ENCODE results near the gene TRMT1. TPM values are rescaled to one million over a fixed set of nuclear protein-coding genes. Genes with fewer than 3 reads are reported as not detected.

TRMT1 gene
- total RNA-seq, 1 donor from 2014 or later: 17.3 TPM

DNA sequence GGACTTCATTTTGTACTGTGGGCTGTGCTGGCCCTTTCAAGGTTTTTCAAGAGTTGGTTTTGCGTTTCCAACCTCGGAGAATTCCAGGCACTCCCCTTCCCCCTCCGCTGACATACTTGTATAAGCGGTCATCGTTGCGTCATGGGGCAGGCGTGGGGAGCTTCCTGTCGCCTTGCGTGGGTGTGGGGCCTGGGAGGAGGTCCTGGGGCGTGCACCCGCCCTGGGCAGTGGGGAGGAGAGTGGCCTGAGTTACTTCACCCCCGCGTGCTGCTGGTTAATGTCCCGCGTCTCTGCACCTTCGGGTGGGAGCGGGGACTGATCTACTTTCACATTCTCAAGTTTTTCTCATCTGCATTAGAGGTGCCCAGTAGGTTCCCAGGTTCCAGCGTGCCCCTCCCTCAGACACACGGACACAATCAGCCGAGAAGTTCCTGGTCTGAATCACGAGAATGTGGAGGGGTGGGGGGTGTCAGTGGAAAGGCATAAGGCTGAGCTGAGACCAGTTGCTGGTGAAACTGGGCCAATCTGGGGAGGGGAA is 37.8 kb upstream of the TRMT1 start:
- TF ChIP-seq, protein P1, sequence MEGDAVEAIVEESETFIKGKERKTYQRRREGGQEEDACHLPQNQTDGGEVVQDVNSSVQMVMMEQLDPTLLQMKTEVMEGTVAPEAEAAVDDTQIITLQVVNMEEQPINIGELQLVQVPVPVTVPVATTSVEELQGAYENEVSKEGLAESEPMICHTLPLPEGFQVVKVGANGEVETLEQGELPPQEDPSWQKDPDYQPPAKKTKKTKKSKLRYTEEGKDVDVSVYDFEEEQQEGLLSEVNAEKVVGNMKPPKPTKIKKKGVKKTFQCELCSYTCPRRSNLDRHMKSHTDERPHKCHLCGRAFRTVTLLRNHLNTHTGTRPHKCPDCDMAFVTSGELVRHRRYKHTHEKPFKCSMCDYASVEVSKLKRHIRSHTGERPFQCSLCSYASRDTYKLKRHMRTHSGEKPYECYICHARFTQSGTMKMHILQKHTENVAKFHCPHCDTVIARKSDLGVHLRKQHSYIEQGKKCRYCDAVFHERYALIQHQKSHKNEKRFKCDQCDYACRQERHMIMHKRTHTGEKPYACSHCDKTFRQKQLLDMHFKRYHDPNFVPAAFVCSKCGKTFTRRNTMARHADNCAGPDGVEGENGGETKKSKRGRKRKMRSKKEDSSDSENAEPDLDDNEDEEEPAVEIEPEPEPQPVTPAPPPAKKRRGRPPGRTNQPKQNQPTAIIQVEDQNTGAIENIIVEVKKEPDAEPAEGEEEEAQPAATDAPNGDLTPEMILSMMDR (IDR thresholded peaks at IDR 0.05): no peak
- intact Hi-C loops (cut with DNase I): loop anchor here (5.0 to 10.0 kb wide), 5 partner anchors 377 to 918 kb away; partner anchors contain the start of genes HOOK2, MISP3, RFX1 and ZSWIM4
- peaks cover 0 to 8% of the 10 kb centered on the region in 2 donors for H3K4me1 ChIP-seq
- H3K9me3 ChIP-seq: no peaks in the 10 kb centered on the region
- H3K4me3 ChIP-seq: peak overlapping the region; percentile 92 to 99
- no peaks in the 10 kb centered on the region for H3K27me3 ChIP-seq
- H3K36me3 ChIP-seq: peaks cover 0 to 12% of the 10 kb centered on the region in 2 donors
- peak overlapping the region; percentile 99 for H3K27ac ChIP-seq
- DNase-seq (ENCODE audit: low spot score in 2 of 2): peak; percentile 91 to 97

DNA sequence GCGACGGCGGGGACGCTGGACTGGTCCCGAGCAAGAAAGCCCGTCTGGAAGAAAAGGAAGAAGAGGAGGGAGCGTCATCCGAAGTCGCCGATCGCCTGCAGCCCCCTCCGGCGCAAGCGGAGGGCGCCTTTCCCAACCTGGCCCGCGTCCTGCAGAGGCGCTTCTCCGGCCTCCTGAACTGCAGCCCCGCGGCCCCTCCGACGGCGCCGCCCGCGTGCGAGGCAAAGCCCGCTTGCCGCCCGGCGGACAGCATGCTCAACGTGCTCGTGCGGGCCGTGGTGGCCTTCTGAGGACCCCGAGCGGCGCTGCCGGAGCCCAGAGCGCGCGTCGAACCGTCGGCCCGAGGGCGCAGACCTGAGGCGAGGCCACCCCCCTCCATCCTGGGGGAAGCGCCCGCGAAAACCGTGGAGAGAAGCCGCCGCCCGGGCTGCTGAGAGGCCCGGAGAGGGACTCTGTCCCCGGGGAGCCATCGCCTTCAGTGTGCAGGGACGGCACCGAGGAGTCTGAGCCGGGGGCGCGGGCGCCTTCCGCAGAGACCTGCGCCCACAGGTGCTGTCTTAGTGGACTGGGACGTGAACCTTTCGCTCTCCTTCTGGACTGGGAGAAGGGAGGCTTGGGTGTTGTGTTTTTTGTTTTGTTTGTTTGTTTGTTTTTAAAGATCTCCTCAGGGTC is 37.2 kb upstream of the TRMT1 start:
- H3K27me3 ChIP-seq: no peaks in the 10 kb centered on the region
- peaks cover 3 to 12% of the 10 kb centered on the region in 2 donors for H3K4me1 ChIP-seq
- peaks cover 0 to 12% of the 10 kb centered on the region in 2 donors for H3K36me3 ChIP-seq
- intact Hi-C loops (cut with DNase I): loop anchor here (2.0 to 10.0 kb wide), 6 partner anchors 363 to 919 kb away; partner anchors contain the start of genes HOOK2, JUNB, MISP3 and RFX1
- peak overlapping the region; percentile 92 to 99 for H3K4me3 ChIP-seq
- TF ChIP-seq, protein P1 (IDR thresholded peaks at IDR 0.05): peak in 2 of 3 experiments; percentile 0 to 7
- no peaks in the 10 kb centered on the region for H3K9me3 ChIP-seq
- H3K27ac ChIP-seq: peak overlapping the region; percentile 99
- no peak for DNase-seq (ENCODE audit: low spot score in 2 of 2)

DNA sequence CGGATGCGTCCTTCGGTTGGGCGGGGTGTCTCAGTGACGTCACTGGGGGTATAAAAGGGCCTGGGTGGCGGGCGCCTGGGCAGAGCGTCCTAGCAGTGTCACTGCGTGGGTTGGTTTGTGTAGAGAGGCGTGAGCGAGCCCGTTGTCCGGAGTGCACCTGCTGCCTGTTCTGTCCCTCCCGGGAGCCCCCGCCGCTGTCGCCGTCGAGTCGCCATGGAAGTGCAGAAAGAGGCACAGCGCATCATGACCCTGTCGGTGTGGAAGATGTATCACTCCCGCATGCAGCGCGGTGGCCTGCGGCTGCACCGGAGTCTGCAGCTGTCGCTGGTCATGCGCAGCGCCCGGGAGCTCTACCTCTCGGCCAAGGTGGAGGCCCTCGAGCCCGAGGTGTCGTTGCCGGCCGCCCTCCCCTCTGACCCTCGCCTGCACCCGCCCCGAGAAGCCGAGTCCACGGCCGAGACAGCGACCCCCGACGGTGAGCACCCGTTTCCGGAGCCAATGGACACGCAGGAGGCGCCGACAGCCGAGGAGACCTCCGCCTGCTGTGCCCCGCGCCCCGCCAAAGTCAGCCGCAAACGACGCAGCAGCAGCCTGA is 36.5 kb upstream of the TRMT1 start:
- Histone ChIP-seq H3K27me3 (no peaks in the 10 kb centered on the region), H3K27ac (peak overlapping the region; percentile 99), H3K4me1 (peaks cover 5 to 15% of the 10 kb centered on the region in 2 donors), H3K9me3 (no peaks in the 10 kb centered on the region), H3K36me3 (peaks cover 0 to 12% of the 10 kb centered on the region in 2 donors), H3K4me3 (peak overlapping the region; percentile 92 to 99)
- DNase-seq (ENCODE audit: low spot score in 2 of 2): peak; percentile 86 to 98
- TF ChIP-seq, protein P1 (IDR thresholded peaks at IDR 0.05): peak in 2 of 3 experiments; percentile 12 to 36
- intact Hi-C loops (cut with DNase I): loop anchor here (2.0 to 10.0 kb wide), 6 partner anchors 362 to 919 kb away; partner anchors contain the start of genes HOOK2, JUNB, MISP3 and RFX1

DNA sequence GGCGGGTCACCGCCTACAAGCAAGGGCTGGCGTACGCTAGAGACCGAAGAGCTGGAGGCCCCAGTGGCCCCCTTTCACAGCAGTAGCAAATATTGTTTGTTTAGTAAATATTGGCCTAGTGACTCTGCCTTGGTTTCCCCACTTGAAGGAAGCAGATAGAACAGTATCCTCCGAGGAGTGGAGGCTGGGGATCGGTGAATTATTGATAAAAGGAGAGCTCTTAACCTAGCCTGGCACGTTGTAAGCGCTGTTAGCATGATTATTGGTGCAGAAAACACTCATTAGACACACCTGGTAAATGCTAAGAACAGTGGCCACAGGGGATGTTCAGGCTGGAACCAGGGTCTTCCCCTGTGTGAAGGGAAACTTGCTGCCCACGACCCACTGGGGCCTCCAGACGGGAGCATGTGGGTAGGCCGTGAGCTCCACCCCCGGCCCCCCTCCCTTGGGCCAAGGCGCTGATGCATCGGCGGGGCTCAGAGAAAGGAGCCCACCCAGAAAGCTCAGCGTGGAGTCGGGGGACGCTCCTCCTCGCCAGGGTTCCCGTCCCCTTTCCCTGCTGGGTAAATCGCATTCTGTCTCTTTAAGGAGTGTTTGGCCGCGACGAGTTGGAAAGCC is 35.9 kb upstream of the TRMT1 start:
- TF ChIP-seq, protein P1 (IDR thresholded peaks at IDR 0.05): no peak
- H3K27ac ChIP-seq: peak overlapping the region; percentile 99
- DNase-seq (ENCODE audit: low spot score in 2 of 2): no peak
- H3K4me3 ChIP-seq: peak overlapping the region; percentile 92 to 99
- H3K4me1 ChIP-seq: peaks cover 5 to 15% of the 10 kb centered on the region in 2 donors
- H3K36me3 ChIP-seq: peaks cover 0 to 12% of the 10 kb centered on the region in 2 donors
- no peaks in the 10 kb centered on the region for H3K27me3 ChIP-seq
- intact Hi-C loops (cut with DNase I): loop anchor here (2.0 to 10.0 kb wide), 6 partner anchors 362 to 920 kb away; partner anchors contain the start of genes HOOK2, JUNB, MISP3 and RFX1
- H3K9me3 ChIP-seq: no peaks in the 10 kb centered on the region

DNA sequence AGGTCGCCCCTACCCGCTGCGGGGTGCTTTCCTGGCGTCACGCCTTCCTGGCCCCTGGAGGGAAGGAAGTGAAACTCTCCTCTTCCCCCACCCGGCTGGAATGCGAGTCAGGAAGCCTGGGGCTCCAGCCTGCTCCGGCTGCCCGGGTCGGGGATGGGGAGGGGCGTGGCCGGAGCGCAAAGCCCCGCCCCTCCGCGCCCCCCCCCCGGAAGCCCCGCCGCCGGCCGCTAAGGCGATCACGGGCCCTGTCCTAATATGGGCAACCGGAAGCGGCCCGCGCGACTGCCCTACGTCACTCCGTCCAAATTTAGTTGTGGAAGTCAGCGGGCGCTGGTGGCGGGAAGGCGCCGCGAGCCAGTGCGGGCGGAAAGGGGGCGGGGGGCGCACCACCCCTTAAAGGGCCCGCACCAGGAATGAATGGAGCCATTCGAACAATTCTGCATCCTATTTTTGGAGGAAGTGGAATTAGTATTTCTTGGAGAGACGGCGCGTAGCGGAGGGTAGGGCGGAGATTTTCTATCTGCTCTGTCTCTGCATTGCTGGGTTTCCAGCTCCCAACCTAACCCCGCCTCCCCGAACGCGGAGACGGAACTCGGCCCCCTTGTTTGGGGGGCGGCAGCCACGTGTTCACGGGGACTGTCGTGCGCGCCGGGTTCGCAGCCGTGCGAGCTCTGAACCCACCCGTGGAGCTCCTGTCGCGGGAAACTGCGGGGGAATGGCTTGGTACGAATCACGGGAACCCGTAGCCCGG is 35.2 kb upstream of the TRMT1 start:
- Histone ChIP-seq H3K4me1 (peaks cover 5 to 15% of the 10 kb centered on the region in 2 donors), H3K9me3 (no peaks in the 10 kb centered on the region), H3K36me3 (peaks cover 0 to 12% of the 10 kb centered on the region in 2 donors), H3K27me3 (no peaks in the 10 kb centered on the region), H3K4me3 (peak overlapping the region; percentile 92 to 99), H3K27ac (peak overlapping the region; percentile 99)
- DNase-seq (ENCODE audit: low spot score in 2 of 2): peak; percentile 91 to 99
- intact Hi-C loops (cut with DNase I): loop anchor here (2.0 to 10.0 kb wide), 7 partner anchors 57 to 921 kb away; partner anchors contain the start of genes HOOK2, JUNB, MISP3 and RFX1
- TF ChIP-seq, protein P1 (IDR thresholded peaks at IDR 0.05): peak in 1 of 3 experiments; percentile 15

All from ascending aorta (tissue), 2 donors.